WTC11 (cell line): ENCODE data around the gene SNX25. TPM values are rescaled to one million over a fixed set of nuclear protein-coding genes. Genes with fewer than 3 reads are reported as not detected.

Source experiments
- ATAC-seq: fragments of 200-7000 bp; cut with Tn5 transposase; 2 replicates; pipeline ENCODE4 v1.10.0; 2021; ENCODE audit warnings: mild to moderate bottlenecking, moderate library complexity
- CTCF ChIA-PET: fragments of 300-600 bp; sonication (Branson Sonifier 250); formaldehyde crosslinking; loops from one replicate; lab custom pipeline; 2021; ENCODE audit warnings: antibody characterized with exemption; lab: Charles Lee
- POLR2A ChIA-PET: fragments of 350-600 bp; sonication (Branson Sonifier 250); formaldehyde crosslinking; loops from one replicate; lab custom pipeline; 2021; ENCODE audit warnings: antibody characterized with exemption; lab: Charles Lee
- DNase-seq: peaks from one replicate; pipeline ENCODE4 v3.0.0; 2021; ENCODE audit warnings: low spot score
- H3K27ac Mint-ChIP-seq: 2 replicates; pipeline ENCODE4 v1.8.0; 2021; ENCODE audit warnings: mixed read lengths
- H3K27me3 Mint-ChIP-seq: 2 replicates; pipeline ENCODE4 v1.8.0; 2021; ENCODE audit warnings: low read depth, mild to moderate bottlenecking, moderate library complexity, mixed read lengths
- H3K36me3 Mint-ChIP-seq: 2 replicates; pipeline ENCODE4 v1.8.0; 2021; ENCODE audit warnings: mixed read lengths
- H3K4me1 Mint-ChIP-seq: 2 replicates; pipeline ENCODE4 v1.8.0; 2022; ENCODE audit warnings: mixed read lengths
- H3K4me3 Mint-ChIP-seq: 2 replicates; pipeline ENCODE4 v1.8.0; 2021; ENCODE audit warnings: mild to moderate bottlenecking, moderate library complexity, mixed read lengths
- H3K9me3 Mint-ChIP-seq: 2 replicates; pipeline ENCODE4 v1.8.0; 2021; ENCODE audit warnings: mixed read lengths
- CREB1 ChIP-seq: sonication (generic); formaldehyde crosslinking; IDR thresholded peaks from 2 replicates; pipeline ENCODE4 v1.8.0; 2023; ENCODE audit warnings: mild to moderate bottlenecking, missing genetic modification reagents
- E2F5 ChIP-seq: sonication (generic); formaldehyde crosslinking; IDR thresholded peaks from 2 replicates; pipeline ENCODE4 v1.8.1; 2022; ENCODE audit warnings: mild to moderate bottlenecking, moderate library complexity, missing genetic modification reagents
- ELF4 ChIP-seq: sonication (generic); formaldehyde crosslinking; IDR thresholded peaks from 2 replicates; pipeline ENCODE4 v1.8.1; 2022; ENCODE audit warnings: low read depth, mild to moderate bottlenecking, moderate library complexity, missing genetic modification reagents
- EMX1 ChIP-seq: fragments of 250-450 bp; sonication (Bioruptor Pico); IDR thresholded peaks from 2 replicates; pipeline ENCODE4 v1.8.0; 2021; ENCODE audit warnings: mild to moderate bottlenecking
- ESRRA ChIP-seq: sonication (generic); formaldehyde crosslinking; IDR thresholded peaks from 2 replicates; pipeline ENCODE4 v1.8.1; 2022; ENCODE audit warnings: mild to moderate bottlenecking, missing genetic modification reagents, borderline replicate concordance
- FOXJ3 ChIP-seq: sonication (generic); formaldehyde crosslinking; IDR thresholded peaks from 2 replicates; pipeline ENCODE4 v1.9.0; 2021; ENCODE audit warnings: missing genetic modification reagents, mild to moderate bottlenecking, borderline replicate concordance
- FOXP4 ChIP-seq: sonication (generic); formaldehyde crosslinking; IDR thresholded peaks from 2 replicates; pipeline ENCODE4 v1.8.0; 2022; ENCODE audit warnings: mild to moderate bottlenecking, missing genetic modification reagents
- HMGA2 ChIP-seq: fragments of 250-450 bp; sonication (Bioruptor Pico); IDR thresholded peaks from 2 replicates; pipeline ENCODE4 v1.4.0; 2021; ENCODE audit warnings: mild to moderate bottlenecking, moderate library complexity
- IRF1 ChIP-seq: sonication (generic); formaldehyde crosslinking; IDR thresholded peaks from 2 replicates; pipeline ENCODE4 v1.8.0; 2023; ENCODE audit warnings: missing genetic modification reagents
- KAT7 ChIP-seq: sonication (generic); formaldehyde crosslinking; IDR thresholded peaks from 2 replicates; pipeline ENCODE4 v1.8.1; 2023; ENCODE audit warnings: missing genetic modification reagents, mild to moderate bottlenecking, borderline replicate concordance
- MAX ChIP-seq: sonication (generic); formaldehyde crosslinking; IDR thresholded peaks from 2 replicates; pipeline ENCODE4 v1.8.0; 2022; ENCODE audit warnings: mild to moderate bottlenecking, missing genetic modification reagents
- NR2C2 ChIP-seq: sonication (generic); formaldehyde crosslinking; IDR thresholded peaks from 2 replicates; pipeline ENCODE4 v1.8.0; 2022; ENCODE audit warnings: mild to moderate bottlenecking, missing genetic modification reagents
- NR3C1 ChIP-seq: sonication (generic); formaldehyde crosslinking; conservative IDR thresholded peaks from 2 replicates; pipeline ENCODE4 v1.8.1; 2023; ENCODE audit warnings: low read depth, mild to moderate bottlenecking, missing genetic modification reagents
- PRDM15 ChIP-seq: sonication (generic); formaldehyde crosslinking; IDR thresholded peaks from 2 replicates; pipeline ENCODE4 v1.8.0; 2022; ENCODE audit warnings: missing genetic modification reagents
- SMAD3 ChIP-seq: sonication (generic); formaldehyde crosslinking; IDR thresholded peaks from 2 replicates; pipeline ENCODE4 v1.8.0; 2022; ENCODE audit warnings: missing genetic modification reagents, mild to moderate bottlenecking, borderline replicate concordance
- SP1 ChIP-seq: sonication (generic); formaldehyde crosslinking; conservative IDR thresholded peaks from 2 replicates; pipeline ENCODE4 v1.8.1; 2022; ENCODE audit warnings: missing genetic modification reagents
- TEAD4 ChIP-seq: sonication (generic); formaldehyde crosslinking; IDR thresholded peaks from 2 replicates; pipeline ENCODE4 v1.8.0; 2022; ENCODE audit warnings: mild to moderate bottlenecking, missing genetic modification reagents
- ZBTB43 ChIP-seq: sonication (generic); formaldehyde crosslinking; IDR thresholded peaks from 2 replicates; pipeline ENCODE4 v1.8.1; 2023; ENCODE audit warnings: mild to moderate bottlenecking, missing genetic modification reagents
- ZNF121 ChIP-seq: sonication (generic); formaldehyde crosslinking; IDR thresholded peaks from 2 replicates; pipeline ENCODE4 v1.8.0; 2023; ENCODE audit warnings: missing genetic modification reagents
- total RNA-seq: library from RNA; stranded (reverse); gene quantifications from 3 replicates; pipeline ENCODE4 v1.2.3, GENCODE V29; 2021

The SNX25 gene
- total RNA-seq, 1 experiment from 2014 or later: 16.9 TPM

- TF ChIP-seq NR2C2 (no peak), ZNF121 (no peak)
Observed at GRCh38 chr4:185363251-185363650, 153.9 kb downstream of the SNX25 start (continued).

GRCh38 chr4:185364886-185365285 lies 155.5 kb downstream of the SNX25 start:
- no peak overlapping the region for H3K27ac Mint-ChIP-seq
- no peaks in the 10 kb centered on the region for H3K9me3 Mint-ChIP-seq
- no peaks in the 10 kb centered on the region for H3K27me3 Mint-ChIP-seq
- H3K36me3 Mint-ChIP-seq: peaks cover 12% of the 10 kb centered on the region; the same call in 1 of the 2 replicates
- no peak for DNase-seq
- no peak for TF ChIP-seq FOXJ3 (CRISPR knock-in tag)
- no peak for TF ChIP-seq ELF4 (CRISPR knock-in tag)
- TF ChIP-seq KAT7 (CRISPR knock-in tag): no peak
- TF ChIP-seq FOXP4 (CRISPR knock-in tag): no peak
- TF ChIP-seq SP1 (CRISPR knock-in tag): no peak
- no peak for TF ChIP-seq E2F5 (CRISPR knock-in tag)
- TF ChIP-seq ESRRA (CRISPR knock-in tag): no peak
- TF ChIP-seq, all 79 proteins: peak for 0
- no peak overlapping the region for H3K4me3 Mint-ChIP-seq
- H3K4me1 Mint-ChIP-seq: peaks cover 16% of the 10 kb centered on the region
- ChIA-PET CTCF (interaction anchor here (1.2 kb wide), 1 partner anchor 233 kb away, joined by 3 read pairs; no protein-coding TSS in a partner anchor), POLR2A (interaction anchor here (0.6 kb wide), 1 partner anchor 114 kb away, joined by 4 read pairs; no protein-coding TSS in a partner anchor)
- ATAC-seq: no peak

- no peak for ATAC-seq
- no peak for DNase-seq
- Mint-ChIP-seq H3K36me3 (peaks cover 11% of the 10 kb centered on the region; the same call in 1 of the 2 replicates), H3K27ac (peak overlapping the region; percentile 68; the same call in 1 of the 2 replicates), H3K9me3 (no peaks in the 10 kb centered on the region), H3K4me3 (no peak overlapping the region), H3K27me3 (no peaks in the 10 kb centered on the region), H3K4me1 (peaks cover 11% of the 10 kb centered on the region)
- TF ChIP-seq ZBTB43 (CRISPR knock-in tag): no peak
- TF ChIP-seq HMGA2: no peak
- no peak for TF ChIP-seq PRDM15 (CRISPR knock-in tag)
- ChIA-PET CTCF (no interaction called here), POLR2A (no interaction called here)
Observed at GRCh38 chr4:185369731-185370130, 160.3 kb downstream of the SNX25 start.

GRCh38 chr4:185370268-185370949 lies 161.0 kb downstream of the SNX25 start:
- H3K27ac Mint-ChIP-seq: no peak overlapping the region
- no peak for TF ChIP-seq FOXP4 (CRISPR knock-in tag)
- no peak for TF ChIP-seq MAX (CRISPR knock-in tag)
- TF ChIP-seq NR3C1 (CRISPR knock-in tag): no peak
- TF ChIP-seq EMX1 (CRISPR knock-in tag): no peak
- TF ChIP-seq IRF1: no peak
- TF ChIP-seq TEAD4 (CRISPR knock-in tag): no peak
- no peak for TF ChIP-seq SMAD3 (CRISPR knock-in tag)
- no peak for TF ChIP-seq CREB1 (CRISPR knock-in tag)
- TF ChIP-seq ESRRA (CRISPR knock-in tag): no peak

More at GRCh38 chr4:185370268-185370949, 161.0 kb downstream of the SNX25 start:
- Mint-ChIP-seq H3K27me3 (no peaks in the 10 kb centered on the region), H3K36me3 (peaks cover 11% of the 10 kb centered on the region; the same call in 1 of the 2 replicates), H3K4me3 (no peak overlapping the region), H3K4me1 (peaks cover 11% of the 10 kb centered on the region), H3K9me3 (no peaks in the 10 kb centered on the region)
- POLR2A ChIA-PET: no interaction called here
- DNase-seq: no peak
- no peak for ATAC-seq
- CTCF ChIA-PET: no interaction called here
